Measurements from ENCODE around the gene BCAR3. TPM values are rescaled to one million over a fixed set of nuclear protein-coding genes. Genes with fewer than 3 reads are reported as not detected.

BCAR3 gene
- total RNA-seq, 4 donors from 2014 or later: 17.1 to 25.0 (median 22.9) TPM

DNA sequence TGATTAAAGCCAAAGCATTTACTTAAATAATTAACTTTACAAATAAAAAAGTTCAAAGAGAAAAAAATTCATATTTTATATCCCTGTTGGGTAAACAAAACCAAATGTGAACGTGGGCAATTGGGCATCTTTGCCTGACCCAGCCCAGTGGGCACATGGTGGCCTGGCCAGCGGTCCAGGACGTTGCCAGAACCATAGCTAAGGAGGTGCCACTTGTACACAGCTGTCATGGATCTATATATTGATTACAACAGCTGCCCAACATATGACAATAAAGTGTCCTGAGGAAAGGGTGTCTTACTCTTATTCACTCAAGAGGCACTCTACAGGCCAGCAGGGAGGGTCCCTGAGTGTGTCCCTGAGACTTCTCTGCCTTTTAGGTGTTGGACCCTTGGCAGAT lies 78.5 kb downstream of the BCAR3 start:
- ATAC-seq: no peak
- no peaks in the 10 kb centered on the region for H3K9me3 ChIP-seq
- H3K4me3 ChIP-seq: no peak overlapping the region
- intact Hi-C loops (cut with DNase I; ENCODE audit: low total_unique reads): no loop called here
- H3K27ac ChIP-seq: peak overlapping the region; percentile 84 to 90 (median 87)
- no peaks in the 10 kb centered on the region for H3K27me3 ChIP-seq
- DNase-seq: no peak
- no peaks in the 10 kb centered on the region for H3K36me3 ChIP-seq
- TF ChIP-seq CTCF (IDR thresholded peaks at IDR 0.05 in 4 of 5, conservative IDR thresholded peaks at IDR 0.05 in 1 of 5) (no peak), POLR2A (IDR thresholded peaks at IDR 0.05) (no peak)
- in situ Hi-C loops (cut with MboI; ENCODE audit: low sequenced_read_pairs in 4 of 4): no loop called here
- H3K4me1 ChIP-seq: peaks cover 82 to 96% of the 10 kb centered on the region in 2 donors

GRCh38 chr1:93602101-93602500 lies 79.5 kb downstream of the BCAR3 start:
- DNase-seq: no peak
- no peak overlapping the region for H3K4me3 ChIP-seq
- TF ChIP-seq POLR2A (IDR thresholded peaks at IDR 0.05) (no peak), CTCF (IDR thresholded peaks at IDR 0.05 in 4 of 5, conservative IDR thresholded peaks at IDR 0.05 in 1 of 5) (no peak)
- H3K4me1 ChIP-seq: peaks cover 78 to 96% of the 10 kb centered on the region in 2 donors
- intact Hi-C loops (cut with DNase I; ENCODE audit: low total_unique reads): no loop called here
- no peaks in the 10 kb centered on the region for H3K9me3 ChIP-seq
- H3K27ac ChIP-seq: peak overlapping the region; percentile 84 to 90 (median 87)
- ATAC-seq: no peak
- no peaks in the 10 kb centered on the region for H3K27me3 ChIP-seq
- no peaks in the 10 kb centered on the region for H3K36me3 ChIP-seq
- in situ Hi-C loops (cut with MboI; ENCODE audit: low sequenced_read_pairs in 4 of 4): no loop called here

GRCh38 chr1:93601686-93602085 lies 80.0 kb downstream of the BCAR3 start:
- DNase-seq: no peak
- intact Hi-C loops (cut with DNase I; ENCODE audit: low total_unique reads) (no loop called here), in situ Hi-C loops (cut with MboI; ENCODE audit: low sequenced_read_pairs in 4 of 4) (no loop called here)
- Histone ChIP-seq H3K27ac (peak overlapping the region; percentile 84 to 90 (median 87)), H3K4me1 (peaks cover 74 to 95% of the 10 kb centered on the region in 2 donors), H3K4me3 (no peak overlapping the region), H3K27me3 (no peaks in the 10 kb centered on the region), H3K36me3 (no peaks in the 10 kb centered on the region), H3K9me3 (no peaks in the 10 kb centered on the region)
- TF ChIP-seq POLR2A (IDR thresholded peaks at IDR 0.05) (no peak), CTCF (IDR thresholded peaks at IDR 0.05 in 4 of 5, conservative IDR thresholded peaks at IDR 0.05 in 1 of 5) (no peak)
- no peak for ATAC-seq

DNA sequence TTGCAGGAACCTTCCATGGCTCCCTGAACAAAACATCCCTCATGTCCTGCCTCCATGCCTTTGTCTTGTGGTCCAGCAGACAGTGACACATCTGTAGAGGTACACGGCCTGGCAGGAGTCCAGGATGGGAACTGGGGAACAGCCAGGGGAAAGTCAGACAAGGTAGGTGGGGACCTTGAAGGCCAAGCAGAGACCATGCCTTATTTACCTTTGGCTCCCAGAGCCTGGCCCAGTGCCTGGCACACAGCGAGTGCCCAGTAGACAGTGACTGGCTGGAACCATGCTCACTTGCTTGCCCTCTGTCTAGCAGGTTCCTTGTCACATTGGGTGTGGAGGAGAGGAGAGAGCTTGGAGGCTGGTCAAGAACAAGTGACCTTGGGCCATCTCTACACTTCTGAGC lies 81.0 kb downstream of the BCAR3 start:
- Histone ChIP-seq H3K9me3 (no peaks in the 10 kb centered on the region), H3K4me1 (peaks cover 76 to 98% of the 10 kb centered on the region in 2 donors), H3K4me3 (no peak overlapping the region), H3K27me3 (no peaks in the 10 kb centered on the region), H3K36me3 (no peaks in the 10 kb centered on the region), H3K27ac (peak overlapping the region; percentile 84 to 90 (median 87))
- TF ChIP-seq POLR2A (IDR thresholded peaks at IDR 0.05) (no peak), CTCF (IDR thresholded peaks at IDR 0.05 in 4 of 5, conservative IDR thresholded peaks at IDR 0.05 in 1 of 5) (no peak)
- ATAC-seq: peak; percentile 52 to 66
- in situ Hi-C loops (cut with MboI; ENCODE audit: low sequenced_read_pairs in 4 of 4): no loop called here
- peak in 1 of 2 donors; percentile 83 for DNase-seq
- intact Hi-C loops (cut with DNase I; ENCODE audit: low total_unique reads): no loop called here

GRCh38 chr1:93599479-93599878 lies 82.2 kb downstream of the BCAR3 start:
- in situ Hi-C loops (cut with MboI; ENCODE audit: low sequenced_read_pairs in 4 of 4): no loop called here
- no peaks in the 10 kb centered on the region for H3K9me3 ChIP-seq
- no peaks in the 10 kb centered on the region for H3K36me3 ChIP-seq
- intact Hi-C loops (cut with DNase I; ENCODE audit: low total_unique reads): no loop called here
- no peak for DNase-seq
- H3K4me1 ChIP-seq: peaks cover 78 to 98% of the 10 kb centered on the region in 2 donors
- H3K4me3 ChIP-seq: no peak overlapping the region
- H3K27me3 ChIP-seq: no peaks in the 10 kb centered on the region
- TF ChIP-seq CTCF (IDR thresholded peaks at IDR 0.05 in 4 of 5, conservative IDR thresholded peaks at IDR 0.05 in 1 of 5) (no peak), POLR2A (IDR thresholded peaks at IDR 0.05) (no peak)
- ATAC-seq: no peak
- peak overlapping the region; percentile 84 to 90 (median 87) for H3K27ac ChIP-seq

All from gastrocnemius medialis (tissue), 4 donors.